ENCODE data around the gene SH2B2.

Gene SH2B2

GRCh38 chr7:102286237-102287110, at the start of gene SH2B2:
SH2B2 (plus strand) TSS chr7:102286868; CDS start chr7:102300551, 13,683 bp downstream.
- no peak for DNase-seq

DNA sequence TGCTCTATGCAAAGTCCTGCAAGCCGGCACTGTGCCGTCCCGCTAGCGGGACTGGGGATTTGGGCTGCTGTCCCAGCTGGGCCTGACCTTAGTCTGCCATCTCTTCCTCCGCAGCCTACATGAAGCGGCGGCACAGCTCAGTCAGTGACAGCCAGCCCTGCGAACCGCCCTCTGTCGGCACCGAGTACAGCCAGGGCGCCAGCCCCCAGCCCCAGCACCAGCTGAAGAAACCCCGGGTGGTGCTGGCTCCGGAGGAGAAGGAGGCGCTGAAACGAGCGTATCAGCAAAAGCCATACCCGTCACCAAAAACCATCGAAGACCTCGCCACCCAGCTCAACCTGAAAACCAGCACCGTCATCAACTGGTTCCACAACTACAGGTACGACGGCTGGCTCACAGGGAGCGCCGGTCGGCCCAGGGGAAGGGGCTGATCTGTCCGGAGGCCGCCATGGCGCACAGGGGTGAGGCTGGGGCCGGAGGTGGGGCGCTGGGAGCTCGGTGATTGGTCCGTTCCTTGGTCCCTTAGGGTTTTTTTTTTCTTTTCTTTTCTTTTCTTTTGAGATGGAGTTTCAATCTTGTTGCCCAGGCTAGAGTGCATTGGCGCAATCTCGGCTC, 47.4 kb upstream of the SH2B2 start:
- DNase-seq = no peak

GRCh38 chr7:102241431-102241830, 45.2 kb upstream of the SH2B2 start:
- no peak for DNase-seq

DNA sequence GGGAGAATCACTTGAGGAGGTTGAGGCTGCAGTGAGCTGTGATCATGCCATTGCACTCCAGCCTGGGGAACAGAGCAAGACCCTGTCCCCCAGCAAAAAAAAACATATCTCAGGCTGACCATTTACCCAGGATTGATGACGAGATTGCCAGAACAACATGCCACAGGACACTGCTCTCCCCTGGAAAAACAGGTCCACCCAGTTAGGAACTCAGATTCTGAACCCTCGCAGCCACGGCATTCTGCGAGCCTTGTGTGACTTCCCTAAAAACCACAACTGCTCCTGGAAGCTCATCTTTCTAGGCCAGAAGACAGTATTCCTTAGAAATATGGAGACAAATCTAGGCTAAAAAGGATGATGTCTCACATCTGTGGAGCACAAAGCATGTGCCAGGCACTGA, 42.1 kb upstream of the SH2B2 start:
- no peak for DNase-seq

- DNase-seq = no peak
Measured at GRCh38 chr7:102248081-102248455, 38.6 kb upstream of the SH2B2 start.

- DNase-seq = no peak
Measured at GRCh38 chr7:102248456-102249395, 37.9 kb upstream of the SH2B2 start.

DNA sequence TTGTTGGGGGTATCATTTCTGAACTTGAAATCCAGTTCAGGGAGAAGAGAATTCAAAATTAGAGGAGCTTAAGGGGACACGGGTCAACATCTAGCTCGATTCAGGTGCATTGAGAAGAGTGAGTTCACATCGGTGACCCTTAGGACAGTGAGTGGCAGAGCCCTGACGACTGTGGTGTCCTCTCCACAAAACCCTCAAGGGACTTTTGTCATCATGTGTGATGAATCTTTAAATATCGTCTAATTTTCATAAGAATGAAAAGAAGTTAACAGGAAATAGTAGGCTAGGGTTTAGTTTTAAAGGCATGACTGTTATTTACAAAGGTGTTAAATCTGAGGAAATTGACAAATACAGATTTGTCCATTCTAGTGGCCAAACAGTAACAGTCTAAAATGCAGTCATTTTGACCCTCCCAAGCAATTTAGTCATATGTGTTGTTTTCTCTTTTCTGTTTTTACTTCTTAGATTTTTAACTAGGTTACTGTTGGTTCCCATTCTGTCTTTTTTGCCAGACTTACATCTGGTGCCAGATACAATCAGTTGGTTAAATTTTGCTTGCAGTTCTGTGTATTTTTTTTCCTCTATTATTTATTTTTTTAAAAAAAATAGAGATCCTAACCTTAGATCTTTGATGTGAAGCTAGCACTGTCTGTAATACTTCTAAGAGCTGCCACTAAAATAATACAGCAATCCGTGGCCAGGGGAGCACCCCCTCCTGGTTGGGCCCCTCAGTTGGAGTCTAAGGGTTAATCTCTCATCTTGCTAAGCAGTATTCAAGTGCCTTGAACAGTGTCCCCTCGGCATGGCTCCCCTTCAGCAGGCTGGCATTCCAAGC, 34.9 kb upstream of the SH2B2 start:
- no peak for DNase-seq

- DNase-seq = no peak
Measured at GRCh38 chr7:102252366-102252982, 34.2 kb upstream of the SH2B2 start.

DNA sequence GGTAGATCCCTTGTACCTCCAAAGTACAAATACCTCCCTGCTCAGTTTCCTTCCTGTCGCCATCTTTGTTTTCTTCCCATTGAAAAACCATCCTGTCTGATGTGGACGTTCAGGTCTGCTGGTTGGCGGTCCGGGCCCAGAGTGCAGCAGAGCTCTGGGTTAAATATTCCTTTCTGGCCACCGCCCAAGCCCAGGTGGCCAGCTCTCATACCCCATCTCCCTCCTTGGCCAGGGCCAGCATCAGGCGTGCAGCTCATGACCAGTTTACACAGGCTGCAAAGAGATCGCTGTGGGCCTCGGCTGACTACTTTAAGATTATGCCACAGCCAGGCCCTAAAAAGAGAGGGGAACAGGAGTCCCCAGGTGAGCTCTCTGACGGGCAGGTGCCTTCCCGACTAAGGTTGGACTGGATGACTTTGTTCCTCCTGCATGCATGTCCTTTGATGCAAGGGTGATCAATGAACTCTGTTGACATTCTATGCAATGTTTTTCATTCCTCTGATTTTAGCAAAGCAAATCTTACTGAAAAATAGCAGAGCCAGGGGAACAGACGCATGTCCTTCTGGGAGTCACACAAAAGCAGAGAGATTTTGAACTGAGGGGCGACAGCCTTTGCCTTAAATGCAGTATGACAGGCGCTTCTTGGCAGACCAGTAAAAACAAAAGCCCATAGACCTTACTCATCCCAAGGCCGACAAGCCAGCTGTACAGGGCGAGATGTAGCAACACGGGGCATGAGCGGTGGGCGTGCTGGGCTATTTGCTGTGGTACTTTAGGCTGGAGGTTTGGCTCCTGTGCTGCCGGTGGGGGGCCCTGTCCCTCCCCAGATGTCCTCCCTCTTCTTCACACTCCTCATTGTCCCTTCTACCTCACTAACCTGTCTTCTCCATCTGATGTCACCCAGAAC, 33.3 kb upstream of the SH2B2 start:
- no peak for DNase-seq

DNA sequence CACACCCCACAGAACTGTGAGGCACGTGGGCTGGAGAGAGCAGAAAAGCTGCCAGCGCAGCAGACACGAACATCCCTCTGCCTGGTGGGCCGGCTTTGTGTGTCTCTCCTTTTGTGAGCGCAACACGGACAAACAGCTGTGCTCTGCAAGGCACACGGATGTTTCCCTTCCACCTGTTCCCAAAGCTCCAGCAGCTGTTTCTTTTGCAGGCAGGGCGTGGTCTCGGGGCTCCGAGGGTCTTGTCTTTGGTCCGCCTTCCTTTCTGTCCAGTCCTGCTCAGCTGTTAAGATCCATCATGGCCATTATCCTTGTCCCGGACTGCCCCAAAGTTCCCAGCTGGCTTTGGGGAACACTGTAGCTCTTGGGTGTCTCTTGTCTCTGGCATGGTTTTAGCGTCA, 32.7 kb upstream of the SH2B2 start:
- no peak for DNase-seq

DNA sequence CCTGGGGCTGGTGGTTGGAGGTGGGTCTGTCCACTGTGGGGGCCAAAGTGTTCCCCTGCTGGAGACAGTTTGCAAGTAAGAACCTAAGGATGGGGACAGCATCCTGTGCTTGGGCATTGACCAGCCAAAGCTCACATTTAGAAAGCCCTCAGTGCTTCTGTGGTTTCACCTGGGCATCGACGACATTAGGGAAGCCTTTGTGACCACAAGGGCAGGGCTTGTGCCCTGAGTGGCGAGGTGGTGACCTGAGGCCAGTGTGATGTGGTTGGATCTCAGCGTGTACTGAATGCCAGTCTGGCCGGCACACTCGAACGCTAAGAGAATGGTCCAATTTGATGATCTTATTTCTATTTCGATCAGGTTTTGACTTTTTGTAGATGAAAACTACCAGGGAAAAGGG, 32.1 kb upstream of the SH2B2 start:
- DNase-seq = no peak

DNA sequence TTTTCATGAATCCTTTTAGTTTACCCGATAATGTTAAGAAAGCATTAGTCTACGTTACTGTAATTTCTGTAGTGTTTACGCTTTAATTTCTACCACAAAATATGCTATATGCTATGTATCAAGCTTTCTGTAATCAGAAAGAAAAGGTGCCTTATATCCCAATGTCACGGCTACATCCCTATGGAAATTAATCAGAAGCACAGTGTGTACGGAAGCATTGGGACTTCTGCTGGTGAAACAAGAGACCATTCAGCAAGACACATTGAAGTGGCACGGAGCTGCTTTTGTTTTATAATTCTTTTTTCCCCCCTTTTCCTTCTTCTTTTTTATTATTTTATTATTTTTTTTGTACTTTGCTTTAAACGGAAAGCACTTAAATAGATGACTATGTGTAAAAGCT, 31.2 kb upstream of the SH2B2 start:
- no peak for DNase-seq

DNA sequence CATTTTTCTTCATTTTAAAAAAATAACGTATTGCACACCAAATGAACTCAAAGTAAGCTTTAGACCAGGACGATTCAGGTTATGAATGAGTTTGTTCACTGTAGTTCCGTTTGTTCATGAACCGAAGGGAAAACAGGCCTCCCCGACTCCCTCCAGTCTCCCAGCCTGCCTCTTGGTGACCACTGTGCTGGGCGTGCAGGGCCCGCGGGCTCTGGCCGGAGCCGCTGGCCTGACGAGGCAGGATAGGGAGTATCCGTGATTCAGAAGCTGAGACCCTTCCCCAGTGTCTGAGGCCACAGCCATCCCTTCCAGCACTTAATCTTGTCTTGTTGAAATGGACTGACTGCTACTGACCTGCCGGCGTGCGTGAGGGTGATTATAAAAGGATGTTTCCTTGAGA, 30.8 kb upstream of the SH2B2 start:
- no peak for DNase-seq

- no peak for DNase-seq
Measured at GRCh38 chr7:102258073-102258748, 28.5 kb upstream of the SH2B2 start.

DNA sequence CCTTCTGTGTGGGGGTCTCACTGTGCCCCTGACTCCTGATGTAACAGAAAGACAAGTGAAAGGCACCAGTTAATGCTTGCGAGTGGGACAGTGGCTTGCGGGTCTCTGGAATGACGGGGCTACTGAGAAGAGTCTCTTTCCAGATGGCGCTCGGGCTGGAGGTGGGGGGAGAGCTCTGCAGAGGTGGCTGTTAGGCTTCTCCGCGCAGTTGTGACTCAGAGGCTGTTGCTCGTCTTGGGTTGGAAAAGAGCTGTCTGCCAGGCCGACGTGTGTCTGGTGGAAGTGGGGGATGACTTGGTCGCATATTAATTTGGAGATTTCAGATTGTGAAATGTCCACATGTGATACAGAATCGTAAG, 27.9 kb upstream of the SH2B2 start:
- no peak for DNase-seq

DNA sequence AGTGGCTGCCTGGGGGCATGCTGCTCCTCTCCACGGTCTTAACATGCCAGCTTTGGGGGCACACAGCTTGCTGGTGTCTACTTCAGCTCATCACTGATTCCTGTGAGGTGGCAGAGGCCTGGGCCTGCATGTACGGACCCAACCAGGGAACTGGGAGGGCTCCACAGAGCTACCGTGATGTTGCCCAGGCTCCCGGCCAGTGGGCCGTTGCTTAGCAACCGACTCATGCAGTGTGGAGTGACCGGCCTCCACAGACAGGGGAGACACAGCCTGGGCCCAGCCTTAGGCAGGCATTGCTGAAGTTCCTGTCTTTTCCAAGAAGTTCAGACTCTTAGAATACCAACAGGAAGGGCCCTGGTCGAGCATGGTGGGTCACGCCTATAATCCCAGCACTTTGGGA, 25.8 kb upstream of the SH2B2 start:
- no peak for DNase-seq

DNA sequence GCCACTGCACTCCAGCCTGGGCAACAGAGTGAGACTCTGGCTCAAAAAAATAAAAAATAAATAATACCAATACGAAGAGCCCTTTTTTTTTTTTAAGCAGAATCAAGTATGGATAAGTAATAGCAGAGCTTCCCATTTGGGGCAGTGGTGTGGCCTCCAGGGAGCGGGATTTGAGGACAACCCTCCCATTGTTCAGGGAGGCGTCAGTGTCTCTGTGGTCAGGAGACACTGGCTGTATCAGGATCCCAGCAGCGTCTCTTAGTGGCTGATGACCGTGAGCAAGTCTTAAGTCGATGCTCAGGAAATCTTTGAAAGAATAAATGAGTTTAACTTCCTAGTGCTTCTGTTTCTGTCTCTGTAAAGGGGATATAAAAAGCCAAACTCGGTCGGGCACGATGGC, 25.2 kb upstream of the SH2B2 start:
- no peak for DNase-seq

GRCh38 chr7:102262546-102262945, 24.1 kb upstream of the SH2B2 start:
- DNase-seq = no peak

- DNase-seq = no peak
Measured at GRCh38 chr7:102264367-102264891, 22.2 kb upstream of the SH2B2 start.

DNA sequence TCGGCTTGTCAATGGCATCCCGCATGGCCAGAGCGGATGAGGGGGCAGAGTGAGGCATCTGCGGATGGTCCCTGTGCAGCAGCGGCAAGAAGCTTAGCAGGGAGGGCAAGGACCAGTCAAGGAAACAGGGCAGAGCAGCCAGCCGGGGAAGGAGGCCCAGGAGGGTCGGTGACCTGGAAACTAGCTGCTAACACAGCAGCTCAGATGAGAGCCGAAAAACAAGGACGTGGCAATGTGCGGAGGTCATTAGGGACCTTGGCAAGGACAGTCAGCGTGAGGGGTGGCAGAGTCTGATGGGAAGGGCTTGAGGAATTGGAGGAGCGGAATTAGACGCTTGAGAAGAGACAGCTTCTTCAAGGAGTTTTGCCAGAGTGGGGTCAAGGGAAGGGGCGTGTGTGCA, 20.1 kb upstream of the SH2B2 start:
- no peak for DNase-seq

Measured in CD4-positive, alpha-beta T cell treated with Interleukin-4 for 4 hours (primary cell).